Limb (tissue), 2 donors: ENCODE results near the gene PLAGL2.

Source experiments
- DNase-seq, 2 donors: peaks; one replicate each; pipeline ENCODE4 v3.0.0-alpha.2; 2016; ENCODE audit errors: extremely low spot score in 2 of 2

Gene PLAGL2

DNA sequence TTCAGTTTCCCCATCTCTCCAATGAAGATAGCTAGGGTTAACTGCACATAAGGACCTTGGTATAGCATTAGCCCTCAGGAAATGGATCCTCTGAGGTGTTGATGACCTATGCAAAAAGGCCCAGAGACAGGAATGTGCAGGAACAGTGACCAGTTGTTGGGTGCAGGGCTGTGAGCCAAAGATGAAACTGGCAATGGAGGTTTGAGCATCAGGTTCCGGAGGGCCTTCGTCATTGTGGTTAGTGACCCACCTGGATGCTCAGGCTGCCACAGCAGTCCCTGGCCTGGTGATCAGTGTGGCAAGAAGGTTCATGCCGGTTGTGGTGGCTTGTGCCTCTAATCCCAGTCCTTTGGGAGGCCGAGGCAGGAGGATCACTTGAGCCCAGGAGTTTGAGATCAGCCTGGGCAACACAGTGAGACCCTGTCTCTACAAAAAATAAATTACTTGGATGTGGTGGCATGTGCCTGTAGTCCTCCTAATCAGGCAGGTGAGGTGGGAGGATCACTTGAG, 54.3 kb downstream of the PLAGL2 start:
- no peak for DNase-seq

GRCh38 chr20:32152421-32153155, 55.0 kb downstream of the PLAGL2 start:
- no peak for DNase-seq

DNA sequence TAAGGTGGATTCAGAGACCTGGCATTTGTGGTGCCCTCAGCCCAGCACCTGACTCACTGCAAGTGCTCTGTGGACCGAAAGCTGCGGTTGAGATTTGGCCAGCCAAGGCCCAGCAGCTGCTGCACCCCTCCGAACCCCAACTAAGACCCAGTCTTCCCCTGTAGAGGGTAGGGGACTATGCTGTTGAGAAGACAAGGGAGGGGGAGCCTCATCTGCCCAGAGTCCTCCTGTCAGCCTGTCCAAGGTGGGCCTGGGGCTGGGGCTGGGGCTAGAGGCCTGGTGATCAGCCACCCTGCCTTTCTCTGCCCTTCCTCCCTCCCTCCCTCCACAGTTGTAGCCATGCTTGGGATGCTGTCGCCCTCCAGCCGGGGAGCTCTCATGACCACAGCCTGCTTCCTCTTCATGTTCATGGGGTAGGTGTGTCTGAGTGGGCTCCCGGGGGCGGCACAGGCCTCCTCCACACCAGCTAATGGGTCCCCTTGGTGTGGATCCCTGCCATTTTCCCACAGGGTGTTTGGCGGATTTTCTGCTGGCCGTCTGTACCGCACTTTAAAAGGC, 57.2 kb downstream of the PLAGL2 start:
- DNase-seq, result no peak

DNA sequence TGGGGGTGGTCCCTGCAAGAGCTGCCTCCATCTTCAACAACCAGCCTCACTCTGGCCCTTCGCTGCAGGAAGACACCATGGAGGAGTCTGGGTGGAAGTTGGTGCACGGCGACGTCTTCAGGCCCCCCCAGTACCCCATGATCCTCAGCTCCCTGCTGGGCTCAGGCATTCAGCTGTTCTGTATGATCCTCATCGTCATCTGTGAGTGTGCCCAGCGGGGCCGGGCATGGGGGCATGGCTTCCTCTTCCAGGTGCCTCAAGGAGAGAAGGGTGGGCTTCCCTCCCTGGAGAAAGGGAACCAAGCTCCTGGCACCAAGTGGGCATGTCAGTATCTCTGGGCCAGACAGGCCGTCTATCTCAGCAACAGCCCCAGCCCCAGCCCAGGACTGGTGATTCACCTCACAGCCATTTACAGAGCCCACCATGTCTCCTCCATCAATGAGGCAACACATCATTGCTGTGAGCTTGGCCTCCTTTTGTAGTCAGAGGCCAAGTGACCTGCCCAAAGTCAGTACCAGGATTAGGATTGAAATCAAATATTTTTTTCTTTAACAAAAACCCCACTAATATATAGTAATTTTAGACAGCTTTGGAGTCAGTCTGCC, 57.9 kb downstream of the PLAGL2 start:
- no peak for DNase-seq

- no peak for DNase-seq
These were observed 62.5 kb downstream of the PLAGL2 start for GRCh38 chr20:32144898-32145662.

GRCh38 chr20:32142991-32143390, 64.6 kb downstream of the PLAGL2 start:
- DNase-seq, result no peak
